H9 (cell line): ENCODE results near the gene CREB3L2. TPM values are rescaled to one million over a fixed set of nuclear protein-coding genes. Genes with fewer than 3 reads are reported as not detected.
A peak's percentile ranks its signal among the peaks of the same experiment; 100 is the strongest.

ENCODE experiments used
- DNase-seq: peaks from one replicate; pipeline ENCODE4 v3.0.0-alpha.2; 2017
- H2AFZ ChIP-seq: one replicate; pipeline ENCODE4 v1.6.1; 2013; ENCODE audit warnings: mild to moderate bottlenecking, low read length, control low read depth, moderate library complexity
- H2AK5ac ChIP-seq: 2 replicates; pipeline ENCODE4 v1.6.1; 2013; ENCODE audit warnings: low read length, control low read depth, mixed read lengths; ENCODE audit not compliant: insufficient read length
- H2BK120ac ChIP-seq: one replicate; pipeline ENCODE4 v1.6.1; 2013; ENCODE audit warnings: low read depth, mild to moderate bottlenecking, low read length, control low read depth, inconsistent platforms; ENCODE audit not compliant: poor library complexity, severe bottlenecking
- H2BK12ac ChIP-seq: 2 replicates; pipeline ENCODE4 v1.6.1; 2013; ENCODE audit warnings: low read length, control low read depth, mixed read lengths, low read depth; ENCODE audit not compliant: insufficient read length
- H2BK15ac ChIP-seq: 2 replicates; pipeline ENCODE4 v1.6.1; 2013; ENCODE audit warnings: low read depth, low read length, control low read depth
- H2BK20ac ChIP-seq: one replicate; pipeline ENCODE4 v1.6.1; 2013; ENCODE audit warnings: low read depth, mild to moderate bottlenecking, low read length, control low read depth, inconsistent platforms; ENCODE audit not compliant: poor library complexity, severe bottlenecking
- H2BK5ac ChIP-seq: 2 replicates; pipeline ENCODE4 v1.6.1; 2013; ENCODE audit warnings: low read length, control low read depth, mixed read lengths; ENCODE audit not compliant: insufficient read length
- H3K14ac ChIP-seq: 2 replicates; pipeline ENCODE4 v1.6.1; 2013; ENCODE audit warnings: low read length, control low read depth; ENCODE audit not compliant: insufficient read depth
- H3K18ac ChIP-seq: 2 replicates; pipeline ENCODE4 v1.6.1; 2013; ENCODE audit warnings: low read depth, mild to moderate bottlenecking, mixed read lengths, low read length, control low read depth; ENCODE audit not compliant: insufficient read length
- H3K23ac ChIP-seq: 2 replicates; pipeline ENCODE4 v1.6.1; 2013; ENCODE audit warnings: low read length, control low read depth, mixed read lengths, low read depth; ENCODE audit not compliant: insufficient read length
- H3K23me2 ChIP-seq: 2 replicates; pipeline ENCODE4 v1.6.1; 2013; ENCODE audit warnings: low read depth, mild to moderate bottlenecking, mixed read lengths, low read length, control low read depth; ENCODE audit not compliant: insufficient read length, poor library complexity, severe bottlenecking
- H3K27ac ChIP-seq: 2 replicates; pipeline ENCODE4 v1.5.1; 2013; ENCODE audit warnings: low read length, control low read depth, mixed read lengths, low read depth; ENCODE audit not compliant: insufficient read length
- H3K27me3 ChIP-seq: 2 replicates; pipeline ENCODE4 v1.6.1; 2013; ENCODE audit warnings: low read length, control low read depth, inconsistent platforms; ENCODE audit not compliant: insufficient read depth
- H3K4ac ChIP-seq: 2 replicates; pipeline ENCODE4 v1.6.1; 2013; ENCODE audit warnings: low read depth, mild to moderate bottlenecking, control low read depth, inconsistent platforms, low read length, moderate library complexity
- H3K4me1 ChIP-seq: 2 replicates; pipeline ENCODE4 v1.6.1; 2013; ENCODE audit warnings: low read length, control low read depth, inconsistent platforms; ENCODE audit not compliant: insufficient read depth
- H3K4me2 ChIP-seq: 2 replicates; pipeline ENCODE4 v1.6.1; 2013; ENCODE audit warnings: low read length, control low read depth, mixed read lengths; ENCODE audit not compliant: insufficient read length, insufficient read depth
- H3K56ac ChIP-seq: 2 replicates; pipeline ENCODE4 v1.6.1; 2013; ENCODE audit warnings: low read depth, mild to moderate bottlenecking, mixed read lengths, low read length, control low read depth; ENCODE audit not compliant: insufficient read length
- H3K79me1 ChIP-seq: 2 replicates; pipeline ENCODE4 v1.6.1; 2013; ENCODE audit warnings: low read depth, mild to moderate bottlenecking, moderate library complexity, low read length, control low read depth, inconsistent platforms; ENCODE audit not compliant: insufficient read depth, poor library complexity, severe bottlenecking
- H3K79me2 ChIP-seq: 2 replicates; pipeline ENCODE4 v1.6.1; 2013; ENCODE audit warnings: low read length, control low read depth, inconsistent platforms; ENCODE audit not compliant: insufficient read depth
- H3K9ac ChIP-seq: 2 replicates; pipeline ENCODE4 v1.6.1; 2013; ENCODE audit warnings: low read length, control low read depth, mixed read lengths; ENCODE audit not compliant: insufficient read length; ENCODE audit errors: extremely low read depth
- H3K9me3 ChIP-seq: one replicate; pipeline ENCODE4 v1.6.1; 2013; ENCODE audit warnings: low read depth, low read length, inconsistent platforms; ENCODE audit not compliant: control insufficient read depth
- H3T11ph ChIP-seq: one replicate; pipeline ENCODE4 v1.6.1; 2013; ENCODE audit warnings: mild to moderate bottlenecking, low read length, control low read depth, inconsistent platforms
- H4K20me1 ChIP-seq: one replicate; pipeline ENCODE4 v1.6.1; 2013; ENCODE audit not compliant: control insufficient read depth, insufficient read length, insufficient read depth
- H4K5ac ChIP-seq: 2 replicates; pipeline ENCODE4 v1.6.1; 2013; ENCODE audit warnings: low read depth, mild to moderate bottlenecking, mixed read lengths, low read length, control low read depth; ENCODE audit not compliant: insufficient read length
- H4K8ac ChIP-seq: replicated peaks from 2 replicates; pipeline ENCODE4 v1.6.1; 2013; ENCODE audit warnings: low read length, control low read depth, mixed read lengths, low read depth; ENCODE audit not compliant: insufficient read length
- H4K91ac ChIP-seq: 2 replicates; pipeline ENCODE4 v1.6.1; 2013; ENCODE audit warnings: low read depth, mild to moderate bottlenecking, moderate library complexity, mixed read lengths, low read length, control low read depth; ENCODE audit not compliant: insufficient read length
- H3K27ac Mint-ChIP-seq, 3 experiments: 2 replicates in 2 of 3; 3 replicates in 1 of 3; pipeline ENCODE4 v1.8.0; 2020 to 2021; ENCODE audit warnings: mixed read lengths in 3 of 3, mild to moderate bottlenecking in 1 of 3, moderate library complexity in 1 of 3
- H3K27me3 Mint-ChIP-seq: 2 replicates; pipeline ENCODE4 v1.8.0; 2021; ENCODE audit warnings: low read depth, mild to moderate bottlenecking, moderate library complexity, mixed read lengths
- H3K36me3 Mint-ChIP-seq, 3 experiments: 2 replicates in 2 of 3; 3 replicates in 1 of 3; pipeline ENCODE4 v1.8.0; 2020 to 2021; ENCODE audit warnings: low read depth in 3 of 3, mixed read lengths in 3 of 3; ENCODE audit not compliant: insufficient read depth in 1 of 3
- H3K4me1 Mint-ChIP-seq, 2 experiments: 2 replicates each; pipeline ENCODE4 v1.8.0; 2020; ENCODE audit warnings: mixed read lengths in 2 of 2
- H3K4me3 Mint-ChIP-seq, 2 experiments: 2 replicates in 1 of 2; 3 replicates in 1 of 2; pipeline ENCODE4 v1.8.0; 2020 to 2021; ENCODE audit warnings: mild to moderate bottlenecking in 2 of 2, mixed read lengths in 2 of 2, moderate library complexity in 1 of 2
- H3K9me3 Mint-ChIP-seq, 2 experiments: 2 replicates in 1 of 2; 3 replicates in 1 of 2; pipeline ENCODE4 v1.8.0; 2020; ENCODE audit warnings: mild to moderate bottlenecking in 2 of 2, mixed read lengths in 2 of 2, moderate library complexity in 1 of 2
- CTCF ChIP-seq: fragments of 200-600 bp; sonication (generic); conservative IDR thresholded peaks from 3 replicates; pipeline ENCODE4 v1.8.0; 2021; ENCODE audit warnings: antibody characterized with exemption, mild to moderate bottlenecking
- WGBS: extraction: QIAGEN DNeasy Blood & Tissue Kit; methylation state at CpG from one replicate; pipeline ENCODE4 v1.1.7; 2013; ENCODE audit warnings: missing lambda C conversion rate, low lambda C conversion rate, mixed read lengths; ENCODE audit not compliant: insufficient read length; ENCODE audit errors: extremely low coverage; 5-methylcytosine and 5-hydroxymethylcytosine counted together
- total RNA-seq: library from RNA; stranded (reverse); gene quantifications from 2 replicates; pipeline ENCODE4 v1.2.1, GENCODE V29; 2021

CREB3L2 gene
- total RNA-seq, 1 experiment from 2014 or later = 60.7 TPM

GRCh38 chr7:137953043-137953664 is 48.7 kb downstream of the CREB3L2 start:
- Mint-ChIP-seq H3K9me3 (no peaks in the 10 kb centered on the region), H3K4me1 (peaks cover 58 to 66% of the 10 kb centered on the region in 2 experiments), H3K36me3 (peaks cover under 1 to 1% (median under 1%) of the 10 kb centered on the region in 3 experiments; a peak in 2 of 7 replicates), H3K27me3 (no peaks in the 10 kb centered on the region), H3K27ac (peak overlapping the region; percentile 92 to 100 (median 94)), H3K4me3 (peak overlapping the region; percentile 27 to 62)
- Histone ChIP-seq H3K9me3 (no peaks in the 10 kb centered on the region), H2AK5ac (no peak overlapping the region), H2AFZ (no peak overlapping the region), H2BK12ac (no peak overlapping the region), H3K18ac (peak overlapping the region; percentile 62), H3K79me2 (peaks cover 4% of the 10 kb centered on the region; the same call in 1 of the 2 replicates), H3K27ac (peak overlapping the region; percentile 26), H3K56ac (no peak overlapping the region), H2BK15ac (no peak overlapping the region), H3K4me1 (peaks cover 11% of the 10 kb centered on the region; the same call in 1 of the 2 replicates), H2BK5ac (no peak overlapping the region), H3T11ph (peak overlapping the region; percentile 23), H4K20me1 (no peaks in the 10 kb centered on the region), H3K14ac (no peak overlapping the region), H3K27me3 (no peaks in the 10 kb centered on the region), H3K23ac (no peak overlapping the region), H3K4ac (no peak overlapping the region), H4K8ac (no peak overlapping the region), H2BK20ac (no peak overlapping the region), H3K9ac (no peak overlapping the region), H2BK120ac (no peak overlapping the region), H4K91ac (no peak overlapping the region), H3K4me2 (no peak overlapping the region), H3K23me2 (no peaks in the 10 kb centered on the region), H4K5ac (no peak overlapping the region), H3K79me1 (no peaks in the 10 kb centered on the region)
- WGBS = no CpG with 5 or more reads among the region's 8 CpGs
- no peak for TF ChIP-seq CTCF
- DNase-seq = no peak
